ENCODE results near the gene SLC9A7.
A peak's percentile ranks its signal among the peaks of the same experiment; 100 is the strongest.

SLC9A7 gene

GRCh38 chrX:46597771-46598170 is 161.1 kb downstream of the SLC9A7 start:
- no peak for DNase-seq

- no peak for DNase-seq
These were observed 161.7 kb downstream of the SLC9A7 start for GRCh38 chrX:46597208-46597607.

GRCh38 chrX:46595084-46595483 is 163.8 kb downstream of the SLC9A7 start:
- no peak for DNase-seq

GRCh38 chrX:46589977-46590723 is 168.8 kb downstream of the SLC9A7 start:
- DNase-seq, result no peak

- DNase-seq, result no peak
These were observed 170.7 kb downstream of the SLC9A7 start for GRCh38 chrX:46588263-46588662.

- DNase-seq, result no peak
These were observed 171.2 kb downstream of the SLC9A7 start for GRCh38 chrX:46587753-46588171.

- DNase-seq, result no peak
These were observed 171.8 kb downstream of the SLC9A7 start for GRCh38 chrX:46587158-46587557.

- no peak for DNase-seq
These were observed 174.2 kb downstream of the SLC9A7 start for GRCh38 chrX:46584736-46585135.

- DNase-seq, result no peak
These were observed 176.0 kb downstream of the SLC9A7 start for GRCh38 chrX:46582966-46583365.

GRCh38 chrX:46582325-46582724 is 176.6 kb downstream of the SLC9A7 start:
- DNase-seq, result no peak

- no peak for DNase-seq
These were observed 178.3 kb downstream of the SLC9A7 start for GRCh38 chrX:46580613-46581012.

- DNase-seq, result no peak
These were observed 179.7 kb downstream of the SLC9A7 start for GRCh38 chrX:46579250-46579649.

GRCh38 chrX:46577221-46578005 is 181.5 kb downstream of the SLC9A7 start:
- DNase-seq, result no peak

GRCh38 chrX:46576458-46576857 is 182.5 kb downstream of the SLC9A7 start:
- DNase-seq, result no peak

- no peak for DNase-seq
These were observed 182.9 kb downstream of the SLC9A7 start for GRCh38 chrX:46575991-46576392.

GRCh38 chrX:46575586-46575985 is 183.3 kb downstream of the SLC9A7 start:
- DNase-seq, result no peak

GRCh38 chrX:46574774-46575381 is 184.0 kb downstream of the SLC9A7 start:
- peak; percentile 15 for DNase-seq

- DNase-seq, result peak; percentile 40
These were observed 184.8 kb downstream of the SLC9A7 start for GRCh38 chrX:46573892-46574773.

- DNase-seq, result peak; percentile 88
These were observed 185.5 kb downstream of the SLC9A7 start, which contains the start of gene CHST7 for GRCh38 chrX:46573331-46573891. TSS of gene CHST7 (plus strand) at chrX:46573765. CDS start at chrX:46573932, 167 bp downstream.

- DNase-seq, result no peak
These were observed 186.5 kb downstream of the SLC9A7 start for GRCh38 chrX:46572340-46572936.

GRCh38 chrX:46571423-46572339 is 187.2 kb downstream of the SLC9A7 start:
- DNase-seq, result no peak

All from NCI-H2227 treated with DMSO at 0.1 percent for 48 hours (cell line).